Measurements from ENCODE around the gene VWDE.

DNA sequence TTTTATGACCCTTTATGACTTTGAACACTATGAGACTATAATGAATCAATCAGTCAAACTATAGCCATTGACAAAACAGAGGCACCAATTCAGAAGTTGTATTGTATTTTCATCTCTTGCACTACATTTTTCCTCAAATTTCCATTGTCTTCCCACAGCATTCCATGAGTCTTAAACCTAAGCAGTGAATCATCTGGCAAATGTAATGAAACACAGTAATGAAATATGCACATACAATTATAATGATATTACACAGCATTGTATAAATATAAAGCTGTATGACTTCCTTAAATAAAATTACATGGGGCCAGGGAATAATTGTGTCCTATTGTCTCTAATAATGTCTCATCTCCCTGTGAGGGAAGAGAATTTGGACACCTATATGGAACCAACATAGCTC lies 45.0 kb downstream of the VWDE start:
- TF ChIP-seq, protein P1, sequence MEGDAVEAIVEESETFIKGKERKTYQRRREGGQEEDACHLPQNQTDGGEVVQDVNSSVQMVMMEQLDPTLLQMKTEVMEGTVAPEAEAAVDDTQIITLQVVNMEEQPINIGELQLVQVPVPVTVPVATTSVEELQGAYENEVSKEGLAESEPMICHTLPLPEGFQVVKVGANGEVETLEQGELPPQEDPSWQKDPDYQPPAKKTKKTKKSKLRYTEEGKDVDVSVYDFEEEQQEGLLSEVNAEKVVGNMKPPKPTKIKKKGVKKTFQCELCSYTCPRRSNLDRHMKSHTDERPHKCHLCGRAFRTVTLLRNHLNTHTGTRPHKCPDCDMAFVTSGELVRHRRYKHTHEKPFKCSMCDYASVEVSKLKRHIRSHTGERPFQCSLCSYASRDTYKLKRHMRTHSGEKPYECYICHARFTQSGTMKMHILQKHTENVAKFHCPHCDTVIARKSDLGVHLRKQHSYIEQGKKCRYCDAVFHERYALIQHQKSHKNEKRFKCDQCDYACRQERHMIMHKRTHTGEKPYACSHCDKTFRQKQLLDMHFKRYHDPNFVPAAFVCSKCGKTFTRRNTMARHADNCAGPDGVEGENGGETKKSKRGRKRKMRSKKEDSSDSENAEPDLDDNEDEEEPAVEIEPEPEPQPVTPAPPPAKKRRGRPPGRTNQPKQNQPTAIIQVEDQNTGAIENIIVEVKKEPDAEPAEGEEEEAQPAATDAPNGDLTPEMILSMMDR (IDR thresholded peaks at IDR 0.05; ENCODE audit: low read length), result no peak
- no peak for TF ChIP-seq EZH2phosphoT487 (IDR thresholded peaks at IDR 0.05; ENCODE audit: low read length)
- TF ChIP-seq EZH2 (optimal IDR thresholded peaks at IDR 0.05; ENCODE audit: low read depth, low read length), result no peak
